AG04450 (cell line): ENCODE results near the gene CD82. TPM values are rescaled to one million over a fixed set of nuclear protein-coding genes. Genes with fewer than 3 reads are reported as not detected.

ENCODE experiments used
- CTCF ChIA-PET: fragments of 300-600, 350-600 bp; formaldehyde crosslinking; extraction: SDS; loops from one replicate; lab custom pipeline; 2022; ENCODE audit warnings: antibody characterized with exemption, inconsistent platforms; lab: Charles Lee
- POLR2A ChIA-PET: fragments of 350-600 bp; formaldehyde crosslinking; extraction: SDS; loops from one replicate; lab custom pipeline; 2021; ENCODE audit warnings: antibody characterized with exemption, inconsistent platforms; lab: Yijun Ruan, JAX
- DNase-seq: peaks from one replicate; pipeline ENCODE4 v3.0.0-alpha.2; 2011; ENCODE audit warnings: low read depth, low spot score
- H3K27ac ChIP-seq: one replicate; pipeline ENCODE4 v1.5.1; 2012; ENCODE audit warnings: low read depth, low read length, control low read depth
- H3K27me3 ChIP-seq: one replicate; pipeline ENCODE4 v1.6.0; 2012; ENCODE audit warnings: low read length; ENCODE audit not compliant: control insufficient read depth, insufficient read depth
- H3K4me3 ChIP-seq: 2 replicates; pipeline ENCODE4 v1.5.1; 2011; ENCODE audit warnings: mild to moderate bottlenecking, low read depth, low read length, control low read depth
- H3K9me3 ChIP-seq: 2 replicates; pipeline ENCODE4 v1.5.1; 2012; ENCODE audit warnings: low read length; ENCODE audit not compliant: control insufficient read depth, insufficient read depth
- CTCF ChIP-seq: IDR thresholded peaks from 2 replicates; pipeline ENCODE4 v1.5.1; 2011; ENCODE audit warnings: low read depth, low read length, control low read depth, inconsistent platforms
- polyA plus RNA-seq: library from polyadenylated mRNA; depleted of rRNA; stranded (reverse); fragments of >200 nt; gene quantifications from 2 replicates; pipeline ENCODE4 v1.2.3, GENCODE V29; 2011

Gene CD82
- polyA plus RNA-seq, 1 experiment = 49.3 TPM

- H3K27ac ChIP-seq = no peak overlapping the region
- CTCF ChIA-PET = interaction anchor here (0.6 to 1.4 kb wide), 2 partner anchors 15 to 41 kb away, joined by 4 to 9 read pairs; no protein-coding TSS in a partner anchor
- POLR2A ChIA-PET = interaction anchor here (0.7 to 0.8 kb wide), 2 partner anchors 41 to 103 kb away, joined by 4 to 5 read pairs; partner anchors contain the start of gene CD82
These were observed 40.5 kb downstream of the CD82 start for GRCh38 chr11:44605965-44606364.

GRCh38 chr11:44606472-44606871 lies 41.0 kb downstream of the CD82 start:
- H3K9me3 ChIP-seq = no peaks in the 10 kb centered on the region; the same call in 1 of the 2 replicates
- POLR2A ChIA-PET = interaction anchor here (0.7 to 1.4 kb wide), 3 partner anchors 32 to 103 kb away, joined by 5 to 9 read pairs (median 5); partner anchors contain the start of gene CD82
- CTCF ChIA-PET = interaction anchor here (0.6 to 1.6 kb wide), 3 partner anchors 14 to 41 kb away, joined by 4 to 9 read pairs (median 6); no protein-coding TSS in a partner anchor
- no peak overlapping the region for H3K4me3 ChIP-seq
- H3K27me3 ChIP-seq = no peaks in the 10 kb centered on the region
- no peak for DNase-seq
- TF ChIP-seq CTCF = no peak
- H3K27ac ChIP-seq = no peak overlapping the region

More at GRCh38 chr11:44605965-44606364, 40.5 kb downstream of the CD82 start:
- TF ChIP-seq CTCF = no peak
- no peak for DNase-seq
- H3K4me3 ChIP-seq = no peak overlapping the region
- no peaks in the 10 kb centered on the region; the same call in 1 of the 2 replicates for H3K9me3 ChIP-seq
- no peaks in the 10 kb centered on the region for H3K27me3 ChIP-seq

- H3K27ac ChIP-seq = no peak overlapping the region
- no peaks in the 10 kb centered on the region for H3K27me3 ChIP-seq
- TF ChIP-seq CTCF = no peak
- POLR2A ChIA-PET = interaction anchor here (0.7 to 1.4 kb wide), 4 partner anchors 18 to 43 kb away, joined by 3 to 9 read pairs (median 7); partner anchors contain the start of gene CD82
- CTCF ChIA-PET = interaction anchor here (0.5 to 1.6 kb wide), 9 partner anchors 9 to 512 kb away, joined by 3 to 8 read pairs (median 4); partner anchors contain the start of gene EXT2
- no peak overlapping the region for H3K4me3 ChIP-seq
- H3K9me3 ChIP-seq = no peaks in the 10 kb centered on the region; the same call in 1 of the 2 replicates
- no peak for DNase-seq
These were observed 42.0 kb downstream of the CD82 start for GRCh38 chr11:44607319-44607962.

- H3K27ac ChIP-seq = no peak overlapping the region
- no peak for TF ChIP-seq CTCF
- no peak for DNase-seq
- H3K27me3 ChIP-seq = no peaks in the 10 kb centered on the region
- H3K4me3 ChIP-seq = no peak overlapping the region
- H3K9me3 ChIP-seq = no peaks in the 10 kb centered on the region; the same call in 1 of the 2 replicates
- ChIA-PET POLR2A (interaction anchor here (0.7 to 1.4 kb wide), 4 partner anchors 19 to 44 kb away, joined by 3 to 9 read pairs (median 7); partner anchors contain the start of gene CD82), CTCF (interaction anchor here (1.0 to 1.6 kb wide), 6 partner anchors 9 to 303 kb away, joined by 4 to 8 read pairs (median 6); no protein-coding TSS in a partner anchor)
These were observed 42.5 kb downstream of the CD82 start for GRCh38 chr11:44607987-44608386.

- H3K4me3 ChIP-seq = no peak overlapping the region
- H3K27me3 ChIP-seq = no peaks in the 10 kb centered on the region
- POLR2A ChIA-PET = no interaction called here
- DNase-seq = no peak
- CTCF ChIA-PET = interaction anchor here (7.7 kb wide), 1 partner anchor 53 kb away, joined by 100 read pairs; no protein-coding TSS in a partner anchor
- H3K9me3 ChIP-seq = no peaks in the 10 kb centered on the region; the same call in 1 of the 2 replicates
- H3K27ac ChIP-seq = no peak overlapping the region
- no peak for TF ChIP-seq CTCF
These were observed 43.2 kb downstream of the CD82 start for GRCh38 chr11:44608651-44608990.
